Fibroblast of skin of left biceps (primary cell): ENCODE measurements around the gene WDR93.

ENCODE experiments used
- DNase-seq, 2 experiments: peaks; one replicate each; pipeline ENCODE4 v3.0.0-alpha.2; 2013; ENCODE audit warnings: low read depth in 2 of 2

Gene WDR93

GRCh38 chr15:89790206-89790605, 99.6 kb downstream of the WDR93 start:
- no peak for DNase-seq

GRCh38 chr15:89790661-89791060, 100.0 kb downstream of the WDR93 start:
- no peak for DNase-seq

DNA sequence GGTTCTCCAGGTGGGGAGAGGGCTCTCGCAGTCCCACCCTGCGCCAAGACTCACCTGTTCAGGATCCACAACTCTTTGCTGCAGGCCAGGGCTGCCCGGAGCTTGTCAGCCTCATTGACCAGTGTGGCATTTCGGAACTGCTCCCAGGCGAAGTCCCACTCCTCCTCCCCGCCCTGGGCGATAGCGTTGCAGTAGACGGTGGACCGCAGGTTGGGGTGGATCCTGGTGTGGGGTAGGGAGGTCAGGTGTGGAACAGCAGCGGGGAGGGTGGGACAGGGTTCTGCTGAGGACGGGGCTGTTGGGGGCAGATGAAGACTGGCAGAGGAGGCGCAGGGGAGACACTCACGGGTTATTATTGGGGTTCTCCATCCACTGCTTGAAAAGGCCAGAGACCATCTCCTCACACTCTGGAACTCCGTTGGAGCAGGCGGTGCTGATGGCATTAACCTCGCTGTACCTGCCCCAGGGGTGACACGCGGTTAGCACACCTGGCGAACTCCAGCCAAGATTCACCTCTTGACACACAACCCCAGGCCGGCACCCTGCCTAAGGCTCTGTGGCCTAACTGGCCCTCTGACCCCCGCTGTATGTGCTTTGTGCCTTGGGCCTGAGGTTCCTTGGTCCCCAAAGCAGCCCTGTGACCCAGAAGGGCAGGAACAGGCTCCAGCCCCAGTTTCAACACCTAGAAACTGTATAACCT, 101.6 kb downstream of the WDR93 start:
- no peak for DNase-seq
